Large intestine (tissue), 3 donors: ENCODE data around the gene SMURF1. TPM values are rescaled to one million over a fixed set of nuclear protein-coding genes. Genes with fewer than 3 reads are reported as not detected.

Experiments
- DNase-seq, 2 donors: peaks; one replicate each; pipeline versions ENCODE4 v3.0.0 to v3.0.0-alpha.2; 2013
- H3K27ac ChIP-seq: one replicate; pipeline ENCODE4 v1.5.1; 2013; ENCODE audit warnings: low read length
- H3K27me3 ChIP-seq: 2 replicates; pipeline ENCODE4 v1.6.1; 2013; ENCODE audit warnings: low read length; ENCODE audit not compliant: control insufficient read depth, insufficient read depth
- H3K36me3 ChIP-seq: 2 replicates; pipeline ENCODE4 v1.6.1; 2013; ENCODE audit warnings: low read length; ENCODE audit not compliant: control insufficient read depth, insufficient read depth
- H3K4me1 ChIP-seq: one replicate; pipeline ENCODE4 v1.6.1; 2013; ENCODE audit warnings: low read length; ENCODE audit not compliant: control insufficient read depth, insufficient read depth
- H3K4me3 ChIP-seq: one replicate; pipeline ENCODE4 v1.5.1; 2013; ENCODE audit warnings: low read length
- H3K9me3 ChIP-seq: one replicate; pipeline ENCODE4 v1.6.1; 2013; ENCODE audit warnings: mild to moderate bottlenecking, low read depth, low read length, moderate library complexity; ENCODE audit not compliant: control insufficient read depth
- WGBS: methylation state at CpG from one replicate; pipeline ENCODE4 v1.1.5; 2013; ENCODE audit warnings: low lambda C conversion rate; ENCODE audit not compliant: insufficient coverage; 5-methylcytosine and 5-hydroxymethylcytosine counted together
- polyA plus RNA-seq: library from polyadenylated mRNA; unstranded; fragments of 120-200 nt; gene quantifications from one replicate; pipeline ENCODE4 v1.2.1, GENCODE V29; 2013

Gene SMURF1
- polyA plus RNA-seq, 1 donor, result 14.5 TPM

GRCh38 chr7:99098824-99099498 is 44.9 kb downstream of the SMURF1 start:
- Histone ChIP-seq H3K4me3 (no peak overlapping the region), H3K27ac (no peak overlapping the region), H3K27me3 (no peaks in the 10 kb centered on the region), H3K9me3 (peaks cover 4% of the 10 kb centered on the region), H3K36me3 (no peaks in the 10 kb centered on the region), H3K4me1 (no peaks in the 10 kb centered on the region)
- DNase-seq, result peak; percentile 33 to 72
- 20% methylated on average over 1 of the region's 6 CpGs for WGBS

GRCh38 chr7:99098286-99098823 is 45.6 kb downstream of the SMURF1 start:
- H3K27ac ChIP-seq, result no peak overlapping the region
- no peak overlapping the region for H3K4me3 ChIP-seq
- H3K27me3 ChIP-seq, result no peaks in the 10 kb centered on the region
- DNase-seq, result no peak
- no peaks in the 10 kb centered on the region for H3K36me3 ChIP-seq
- peaks cover 4% of the 10 kb centered on the region for H3K9me3 ChIP-seq
- no peaks in the 10 kb centered on the region for H3K4me1 ChIP-seq
- 100% methylated on average over 1 of the region's 3 CpGs for WGBS

GRCh38 chr7:99097730-99098129 is 46.2 kb downstream of the SMURF1 start:
- H3K4me1 ChIP-seq, result no peaks in the 10 kb centered on the region
- 88% methylated on average over 1 of the region's 2 CpGs for WGBS
- peaks cover 4% of the 10 kb centered on the region for H3K9me3 ChIP-seq
- no peaks in the 10 kb centered on the region for H3K36me3 ChIP-seq
- H3K27ac ChIP-seq, result no peak overlapping the region
- H3K4me3 ChIP-seq, result no peak overlapping the region
- H3K27me3 ChIP-seq, result no peaks in the 10 kb centered on the region
- DNase-seq, result no peak

GRCh38 chr7:99096124-99096887 is 47.6 kb downstream of the SMURF1 start:
- Histone ChIP-seq H3K27me3 (no peaks in the 10 kb centered on the region), H3K9me3 (peaks cover 4% of the 10 kb centered on the region), H3K27ac (no peak overlapping the region), H3K4me1 (no peaks in the 10 kb centered on the region), H3K36me3 (no peaks in the 10 kb centered on the region), H3K4me3 (no peak overlapping the region)
- 93% methylated on average over 2 of the region's 6 CpGs for WGBS
- no peak for DNase-seq

GRCh38 chr7:99095698-99096097 is 48.2 kb downstream of the SMURF1 start:
- WGBS, result no CpG with 5 or more reads among the region's 3 CpGs
- no peaks in the 10 kb centered on the region for H3K4me1 ChIP-seq

GRCh38 chr7:99094401-99094800 is 49.5 kb downstream of the SMURF1 start:
- peaks cover under 1% of the 10 kb centered on the region for H3K9me3 ChIP-seq
- H3K4me1 ChIP-seq, result no peaks in the 10 kb centered on the region
- H3K36me3 ChIP-seq, result no peaks in the 10 kb centered on the region
- no peak for DNase-seq
- H3K27me3 ChIP-seq, result no peaks in the 10 kb centered on the region
- H3K4me3 ChIP-seq, result no peak overlapping the region
- no peak overlapping the region for H3K27ac ChIP-seq

More at GRCh38 chr7:99095698-99096097, 48.2 kb downstream of the SMURF1 start:
- H3K36me3 ChIP-seq, result no peaks in the 10 kb centered on the region
- no peak for DNase-seq
- H3K9me3 ChIP-seq, result peaks cover 4% of the 10 kb centered on the region
- H3K27me3 ChIP-seq, result no peaks in the 10 kb centered on the region
- no peak overlapping the region for H3K4me3 ChIP-seq
- no peak overlapping the region for H3K27ac ChIP-seq

GRCh38 chr7:99092064-99092720 is 51.7 kb downstream of the SMURF1 start:
- no peaks in the 10 kb centered on the region for H3K9me3 ChIP-seq
- H3K36me3 ChIP-seq, result no peaks in the 10 kb centered on the region
- WGBS, result 100% methylated on average over 1 of the region's 11 CpGs
- no peak overlapping the region for H3K4me3 ChIP-seq
- H3K27me3 ChIP-seq, result no peaks in the 10 kb centered on the region
- no peaks in the 10 kb centered on the region for H3K4me1 ChIP-seq
- no peak for DNase-seq
- no peak overlapping the region for H3K27ac ChIP-seq

- no peaks in the 10 kb centered on the region for H3K4me1 ChIP-seq
- H3K27ac ChIP-seq, result no peak overlapping the region
- no peaks in the 10 kb centered on the region for H3K36me3 ChIP-seq
- peaks cover 3% of the 10 kb centered on the region for H3K9me3 ChIP-seq
- DNase-seq, result no peak
- H3K4me3 ChIP-seq, result no peak overlapping the region
- no peaks in the 10 kb centered on the region for H3K27me3 ChIP-seq
- 86% methylated on average over 2 of the region's 6 CpGs for WGBS
Observed at GRCh38 chr7:99090771-99091542, 53.0 kb downstream of the SMURF1 start.

- no peaks in the 10 kb centered on the region for H3K36me3 ChIP-seq
- H3K27me3 ChIP-seq, result no peaks in the 10 kb centered on the region
- H3K27ac ChIP-seq, result no peak overlapping the region
- peaks cover 4% of the 10 kb centered on the region for H3K9me3 ChIP-seq
- no peak overlapping the region for H3K4me3 ChIP-seq
- DNase-seq, result no peak
- no peaks in the 10 kb centered on the region for H3K4me1 ChIP-seq
- WGBS, result 40% methylated on average over 1 of the region's 7 CpGs
Observed at GRCh38 chr7:99089914-99090629, 53.8 kb downstream of the SMURF1 start.
